Measurements from ENCODE around the gene LDB1. TPM values are rescaled to one million over a fixed set of nuclear protein-coding genes. Genes with fewer than 3 reads are reported as not detected.

Gene LDB1
- total and polyA plus RNA-seq, 2 donors (not counting 3 experiments of a cell fraction or from before 2014, with no cell fraction given) = 65.7 to 137 TPM

- Histone ChIP-seq H3K27ac (ENCODE audit: insufficient read depth, low read depth, low read length) (no peak overlapping the region), H4K20me1 (replicated peaks; ENCODE audit: control insufficient read depth, extremely low read depth, insufficient read depth, low read length) (peaks cover 2% of the 10 kb centered on the region), H2AFZ (ENCODE audit: low read depth, low read length) (peak overlapping the region; percentile 35), H3K4me3 (replicated peaks in 1 of 3; ENCODE audit: insufficient read depth in 1 of 3, low read depth in 1 of 3, low read length in 3 of 3) (peak overlapping the region in 1 of 3 experiments; percentile 82), H3K4me2 (ENCODE audit: insufficient read depth, low read length) (peak overlapping the region; percentile 33), H3K9me1 (replicated peaks; ENCODE audit: control insufficient read depth, extremely low read depth, insufficient read depth, low read length) (no peaks in the 10 kb centered on the region), H3K27me3 (ENCODE audit: control insufficient read depth in 2 of 2, insufficient read depth in 2 of 2, low read length in 2 of 2) (no peaks in the 10 kb centered on the region), H3K4me1 (ENCODE audit: control insufficient read depth, extremely low read depth, insufficient read depth, low read length) (peaks cover 20% of the 10 kb centered on the region), H3K9ac (replicated peaks; ENCODE audit: extremely low read depth, insufficient read depth, low read length) (no peak overlapping the region), H3K9me3 (replicated peaks; ENCODE audit: control insufficient read depth, insufficient read depth, low read length) (no peaks in the 10 kb centered on the region), H3K36me3 (ENCODE audit: control insufficient read depth in 2 of 2, extremely low read depth in 1 of 2, insufficient read depth in 2 of 2, low read length in 2 of 2) (no peaks in the 10 kb centered on the region), H3K79me2 (ENCODE audit: control insufficient read depth, insufficient read depth, low read length) (peaks cover 42% of the 10 kb centered on the region)
- DNase-seq (ENCODE audit: low read depth, low spot score) = no peak
- TF ChIP-seq JUN (IDR thresholded peaks at IDR 0.05; ENCODE audit: borderline replicate concordance, insufficient read depth, insufficient read length, low read depth) = no peak
- no peak for TF ChIP-seq MYC (IDR thresholded peaks at IDR 0.05; ENCODE audit: low read depth, low read length)
- TF ChIP-seq POLR2AphosphoS5 (IDR thresholded peaks at IDR 0.05; ENCODE audit: insufficient read depth, low read depth, low read length) = no peak
- TF ChIP-seq FOS (IDR thresholded peaks at IDR 0.05; ENCODE audit: borderline replicate concordance, insufficient read depth, low read length) = no peak
- TF ChIP-seq POLR2A (IDR thresholded peaks at IDR 0.05; ENCODE audit: low read depth, low read length) = no peak
- no peak for TF ChIP-seq MAX (IDR thresholded peaks at IDR 0.05; ENCODE audit: insufficient read depth, insufficient read length)
- TF ChIP-seq GATA2 (IDR thresholded peaks at IDR 0.05; ENCODE audit: insufficient read depth, insufficient read length, low read depth, low read length) = no peak
- TF ChIP-seq CTCF (IDR thresholded peaks at IDR 0.05; ENCODE audit: extremely low read depth in 1 of 2, insufficient read depth in 1 of 2, low read depth in 1 of 2, low read length in 2 of 2) = no peak
- no peak for TF ChIP-seq EZH2 (IDR thresholded peaks at IDR 0.05; ENCODE audit: borderline replicate concordance, low read depth, low read length, severe bottlenecking)
- dilution Hi-C loops (cut with MboI; ENCODE audit: extremely low pct_ligation_motif_present, low sequenced_read_pairs) = no loop called here
- ChIA-PET POLR2A (interaction anchor here (0.8 kb wide), 1 partner anchor 20 kb away, joined by 3 read pairs; the partner anchor contains the start of gene NOLC1), CTCF (interaction anchor here (0.9 to 1.9 kb wide), 5 partner anchors 9 to 220 kb away, joined by 3 to 10 read pairs (median 3); no protein-coding TSS in a partner anchor)
- BruUV-seq (replicated peaks) = no TSS peak
- no peak for FAIRE-seq
- intact Hi-C loops (cut with micrococcal nuclease) = loop anchor here (1.0 to 2.0 kb wide), 3 partner anchors 12 to 313 kb away; partner anchors contain the start of genes LDB1, NOLC1 and OGA
Measured at GRCh38 chr10:102132193-102132562, 12.0 kb upstream of the LDB1 start.

Data from endothelial cell of umbilical vein (primary cell).